ENCODE data around the gene TMEM69. TPM values are rescaled to one million over a fixed set of nuclear protein-coding genes. Genes with fewer than 3 reads are reported as not detected.
"Not testable (repeated sequence)": the region's sequence is repeated elsewhere in the genome, so short reads cannot be mapped to it uniquely, and the experiment has no call there.

TMEM69 gene
- total and polyA plus RNA-seq, 12 donors, result 12.9 to 31.0 (median 24.6) TPM

DNA sequence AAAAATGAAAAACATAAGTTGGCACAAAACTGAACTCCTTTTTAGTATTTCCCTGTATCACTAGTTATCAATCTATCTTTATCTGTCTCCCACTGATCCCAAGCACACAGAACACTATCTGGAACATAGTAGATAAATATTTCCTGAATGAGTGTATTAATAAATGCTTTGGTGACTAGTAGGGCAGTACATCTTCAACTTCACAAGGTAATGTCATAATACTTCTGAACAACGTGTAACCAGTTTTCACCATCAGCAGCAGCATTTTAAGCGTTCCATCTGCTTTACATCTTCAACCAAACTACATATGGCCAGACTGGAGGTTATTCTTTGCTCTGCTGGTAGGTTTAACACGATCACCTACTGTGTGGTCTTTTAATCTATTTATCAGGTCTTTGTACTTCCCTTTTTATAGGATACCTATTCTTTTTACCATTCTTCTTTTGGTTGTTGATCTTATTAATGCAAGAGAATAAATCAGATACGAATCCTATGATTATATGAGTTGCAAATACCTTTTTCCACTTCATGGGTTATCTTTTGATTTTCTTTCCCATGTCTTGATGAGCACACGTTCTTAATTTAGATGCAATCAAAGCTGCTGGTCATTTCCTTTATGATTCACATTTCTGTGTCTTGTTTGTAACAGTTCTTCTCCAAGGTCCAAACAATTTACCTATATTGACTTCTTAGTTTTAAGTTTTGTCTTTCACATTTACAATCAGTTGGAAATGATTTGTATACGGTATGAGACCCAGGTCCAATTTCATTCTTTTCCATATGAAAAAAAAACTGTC, 17.9 kb upstream of the TMEM69 start:
- no peak for ATAC-seq
- WGBS, 2 donors, result 67 to 70% methylated on average over 6 of the region's 6 CpGs
- peaks cover 5 to 97% (median 77%) of the 10 kb centered on the region in 9 donors for H3K4me1 ChIP-seq
- DNase-seq, result no peak
- peaks cover 0 to 17% (median 0%) of the 10 kb centered on the region in 9 donors for H3K36me3 ChIP-seq
- intact Hi-C loops (cut with DNase I), result loop anchor here in 1 of 10 donors (10.0 kb wide), 1 partner anchor 85 kb away; the partner anchor contains the start of gene NASP
- no peaks in the 10 kb centered on the region for H3K9me3 ChIP-seq
- no peaks in the 10 kb centered on the region for H3K27me3 ChIP-seq
- TF ChIP-seq, protein P1, sequence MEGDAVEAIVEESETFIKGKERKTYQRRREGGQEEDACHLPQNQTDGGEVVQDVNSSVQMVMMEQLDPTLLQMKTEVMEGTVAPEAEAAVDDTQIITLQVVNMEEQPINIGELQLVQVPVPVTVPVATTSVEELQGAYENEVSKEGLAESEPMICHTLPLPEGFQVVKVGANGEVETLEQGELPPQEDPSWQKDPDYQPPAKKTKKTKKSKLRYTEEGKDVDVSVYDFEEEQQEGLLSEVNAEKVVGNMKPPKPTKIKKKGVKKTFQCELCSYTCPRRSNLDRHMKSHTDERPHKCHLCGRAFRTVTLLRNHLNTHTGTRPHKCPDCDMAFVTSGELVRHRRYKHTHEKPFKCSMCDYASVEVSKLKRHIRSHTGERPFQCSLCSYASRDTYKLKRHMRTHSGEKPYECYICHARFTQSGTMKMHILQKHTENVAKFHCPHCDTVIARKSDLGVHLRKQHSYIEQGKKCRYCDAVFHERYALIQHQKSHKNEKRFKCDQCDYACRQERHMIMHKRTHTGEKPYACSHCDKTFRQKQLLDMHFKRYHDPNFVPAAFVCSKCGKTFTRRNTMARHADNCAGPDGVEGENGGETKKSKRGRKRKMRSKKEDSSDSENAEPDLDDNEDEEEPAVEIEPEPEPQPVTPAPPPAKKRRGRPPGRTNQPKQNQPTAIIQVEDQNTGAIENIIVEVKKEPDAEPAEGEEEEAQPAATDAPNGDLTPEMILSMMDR (IDR thresholded peaks at IDR 0.05), result no peak
- H3K4me3 ChIP-seq, result no peak overlapping the region
- peak overlapping the region in 1 of 10 donors; percentile 27 for H3K27ac ChIP-seq

DNA sequence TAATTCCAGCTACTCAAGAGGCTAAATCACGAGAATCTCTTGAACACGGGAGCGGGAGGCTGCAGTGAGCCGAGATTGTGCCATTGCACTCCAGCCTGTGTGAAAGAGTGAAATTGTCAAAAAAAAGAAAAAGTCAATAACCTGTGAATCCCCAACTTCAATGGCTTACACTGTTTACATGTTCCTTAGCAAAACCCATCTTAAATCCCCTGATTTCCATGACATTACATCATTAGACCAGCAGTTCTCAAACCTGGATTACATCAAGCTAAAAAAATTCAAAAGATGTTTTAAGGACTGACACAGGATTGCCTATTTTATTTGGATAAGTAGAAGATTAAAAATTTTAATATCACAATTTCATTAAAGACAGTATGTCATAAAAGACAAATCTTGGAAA, 14.0 kb upstream of the TMEM69 start:
- no peak for ATAC-seq
- Histone ChIP-seq H3K4me1 (peaks cover 5 to 100% (median 84%) of the 10 kb centered on the region in 9 donors), H3K27me3 (no peaks in the 10 kb centered on the region), H3K4me3 (no peak overlapping the region), H3K9me3 (no peaks in the 10 kb centered on the region), H3K27ac (peak overlapping the region in 4 of 10 donors; percentile 37 to 75 (median 44)), H3K36me3 (peaks cover 0 to 17% (median 0%) of the 10 kb centered on the region in 9 donors)
- TF ChIP-seq, protein P1 (IDR thresholded peaks at IDR 0.05), result no peak
- 47 to 74% methylated on average over 4 of the region's 4 CpGs for WGBS, 2 donors
- intact Hi-C loops (cut with DNase I), result loop anchor here in 1 of 10 donors (10.0 kb wide), 1 partner anchor 89 kb away; the partner anchor contains the start of gene NASP
- no peak for DNase-seq

DNA sequence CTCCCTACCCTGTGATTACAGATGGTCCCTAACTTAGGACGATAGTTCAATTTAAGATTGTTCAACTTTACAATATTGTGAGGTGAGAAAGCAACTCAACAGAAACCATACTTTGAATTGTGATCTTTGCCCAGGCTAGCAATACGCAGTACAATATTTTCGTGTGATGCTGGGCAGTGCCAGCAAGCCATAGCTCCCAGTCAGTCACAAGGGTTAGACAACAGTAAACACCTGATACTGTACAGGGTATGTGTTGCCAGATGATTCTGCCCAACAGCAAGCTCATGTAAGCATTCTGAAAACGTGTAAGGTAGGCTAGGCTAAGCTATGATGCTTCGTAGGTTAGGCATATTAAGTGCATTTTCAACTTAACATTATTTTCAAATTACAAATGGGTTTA, 13.5 kb upstream of the TMEM69 start:
- Histone ChIP-seq H3K36me3 (peaks cover 0 to 17% (median 0%) of the 10 kb centered on the region in 9 donors), H3K27ac (peak overlapping the region in 4 of 10 donors; percentile 37 to 75 (median 44)), H3K9me3 (no peaks in the 10 kb centered on the region), H3K4me1 (peaks cover 9 to 100% (median 84%) of the 10 kb centered on the region in 9 donors), H3K27me3 (no peaks in the 10 kb centered on the region), H3K4me3 (no peak overlapping the region)
- TF ChIP-seq, protein P1 (IDR thresholded peaks at IDR 0.05), result no peak
- intact Hi-C loops (cut with DNase I), result loop anchor here in 1 of 10 donors (10.0 kb wide), 1 partner anchor 90 kb away; the partner anchor contains the start of gene NASP
- DNase-seq (no peak), ATAC-seq (peak; percentile 42 to 89 (median 70))
- 41 to 61% methylated on average over 5 of the region's 5 CpGs for WGBS, 2 donors

DNA sequence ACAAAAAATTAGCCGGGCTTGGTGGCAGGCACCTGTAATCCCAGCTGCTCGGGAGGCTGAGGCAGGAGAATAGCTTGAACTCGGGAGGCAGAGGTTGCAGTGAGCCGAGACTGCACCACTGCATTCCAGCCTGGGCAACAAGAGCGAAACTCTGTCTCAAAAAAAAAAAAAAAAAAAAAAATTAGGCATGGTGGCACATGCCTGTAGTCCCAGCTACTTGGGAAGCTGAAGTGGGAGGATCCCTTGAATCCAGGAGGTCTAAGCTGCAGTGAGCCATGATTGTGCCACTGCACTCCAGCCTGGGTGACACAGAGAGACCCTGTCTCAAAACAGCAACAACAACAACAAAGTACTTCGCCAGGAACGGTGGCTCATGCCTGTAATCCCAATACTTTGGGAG, 11.4 kb upstream of the TMEM69 start:
- intact Hi-C loops (cut with DNase I), result loop anchor here in 1 of 10 donors (10.0 kb wide), 1 partner anchor 92 kb away; the partner anchor contains the start of gene NASP
- H3K9me3 ChIP-seq, ATAC-seq, DNase-seq, H3K27me3 ChIP-seq, H3K4me3 ChIP-seq: not testable (repeated sequence)
- Histone ChIP-seq H3K4me1 (peaks cover 12 to 100% (median 84%) of the 10 kb centered on the region in 9 donors), H3K36me3 (peaks cover 0 to 17% (median 0%) of the 10 kb centered on the region in 9 donors), H3K27ac (peak overlapping the region in 3 of 10 donors; percentile 68 to 77 (median 75))
- 88 to 97% methylated on average over 7 of the region's 7 CpGs for WGBS, 2 donors

Data from heart right ventricle (tissue), 16 donors.